Lung (tissue), 12 donors: ENCODE measurements around the gene DNAH14. TPM values are rescaled to one million over a fixed set of nuclear protein-coding genes. Genes with fewer than 3 reads are reported as not detected.
"Not testable (repeated sequence)": the region's sequence is repeated elsewhere in the genome, so short reads cannot be mapped to it uniquely, and the experiment has no call there.

Experiments
- ATAC-seq: fragments of 200-7000 bp; cut with Tn5 transposase; one replicate; pipeline ENCODE4 v1.9.1; 2020; ENCODE audit warnings: moderate number of reproducible peaks; ENCODE audit not compliant: insufficient read depth, low FRiP score
- DNase-seq, 3 donors: peaks; one replicate each; pipeline ENCODE4 v3.0.0-alpha.2; 2013 to 2017
- H3K27ac ChIP-seq, 2 donors: one replicate each; pipeline ENCODE4 v1.5.1; 2013; ENCODE audit warnings: mild to moderate bottlenecking in 2 of 2, moderate library complexity in 2 of 2, control low read depth in 1 of 2, inconsistent platforms in 1 of 2, low read depth in 1 of 2, low read length in 1 of 2
- H3K27me3 ChIP-seq, 3 donors: one replicate each; pipeline ENCODE4 v1.5.1; 2013; ENCODE audit warnings: low read length in 2 of 3; ENCODE audit not compliant: control insufficient read depth in 3 of 3, insufficient read depth in 3 of 3
- H3K36me3 ChIP-seq, 4 donors: one replicate each; pipeline ENCODE4 v1.5.1; 2013; ENCODE audit warnings: low read length in 4 of 4, mild to moderate bottlenecking in 1 of 4, moderate library complexity in 1 of 4; ENCODE audit not compliant: control insufficient read depth in 4 of 4, insufficient read depth in 4 of 4
- H3K4me1 ChIP-seq, 5 donors: one replicate each; pipeline ENCODE4 v1.5.1; 2013; ENCODE audit warnings: low read length in 5 of 5, mild to moderate bottlenecking in 2 of 5, moderate library complexity in 1 of 5; ENCODE audit not compliant: control insufficient read depth in 5 of 5, insufficient read depth in 5 of 5
- H3K4me3 ChIP-seq: one replicate; pipeline ENCODE4 v1.5.1; 2013; ENCODE audit warnings: mild to moderate bottlenecking, control low read depth, moderate library complexity
- H3K9ac ChIP-seq, 2 donors: one replicate each; pipeline ENCODE4 v1.5.1; 2013; ENCODE audit warnings: low read length in 2 of 2, control low read depth in 1 of 2; ENCODE audit not compliant: insufficient read depth in 1 of 2
- H3K9me3 ChIP-seq, 4 donors: one replicate each; pipeline ENCODE4 v1.5.1; 2013; ENCODE audit warnings: low read length in 3 of 4, mild to moderate bottlenecking in 1 of 4, moderate library complexity in 1 of 4; ENCODE audit not compliant: control insufficient read depth in 4 of 4, insufficient read depth in 3 of 4
- CTCF ChIP-seq: IDR thresholded peaks from 2 replicates; pipeline ENCODE4 v1.5.1; 2012; ENCODE audit warnings: mild to moderate bottlenecking; ENCODE audit errors: control extremely low read depth, extremely low read depth
- WGBS, 2 donors: extraction: QIAGEN DNeasy Blood & Tissue Kit; methylation state at CpG; one replicate each; pipeline ENCODE4 v1.1.7; 2013; 5-methylcytosine and 5-hydroxymethylcytosine counted together
- polyA plus RNA-seq, 2 donors: library from polyadenylated mRNA; stranded (reverse); fragments of 200-250 nt; gene quantifications; one replicate each; pipeline ENCODE4 v1.2.1, GENCODE V29; 2013
- total RNA-seq, 2 donors: library from RNA; depleted of rRNA in 1 of 2; stranded (reverse); fragments of >200 nt in 1 of 2; gene quantifications; one replicate each; pipeline ENCODE4 v1.2.1, GENCODE V29; 2014 to 2021
- donor health status: control.
- donor health status: control.
- donor health status: Bipolar disorder and iron deficiency.
- donor health status: healthy.
- donor health status: DM: yes; HTN: yes; CAD: no.

DNAH14 gene
- total and polyA plus RNA-seq, 4 donors, result 3.0 to 61.3 (median 7.9) TPM

- H3K4me3 ChIP-seq, result no peak overlapping the region
- no peaks in the 10 kb centered on the region for H3K9me3 ChIP-seq
- DNase-seq (no peak), ATAC-seq (no peak)
- WGBS, 2 donors, result 94 to 95% methylated on average over 6 of the region's 6 CpGs
- TF ChIP-seq CTCF, result no peak
- H3K9ac ChIP-seq, result no peak overlapping the region
- H3K36me3 ChIP-seq, result no peaks in the 10 kb centered on the region
- no peak overlapping the region for H3K27ac ChIP-seq
- H3K27me3 ChIP-seq, result no peaks in the 10 kb centered on the region
- H3K4me1 ChIP-seq, result no peaks in the 10 kb centered on the region
These were observed 58.6 kb downstream of the DNAH14 start for GRCh38 chr1:224988042-224988441.

GRCh38 chr1:224989615-224990014 is 60.1 kb downstream of the DNAH14 start:
- Histone ChIP-seq H3K9ac (no peak overlapping the region), H3K4me1 (no peaks in the 10 kb centered on the region), H3K9me3 (no peaks in the 10 kb centered on the region), H3K27ac (no peak overlapping the region), H3K36me3 (no peaks in the 10 kb centered on the region), H3K4me3 (no peak overlapping the region), H3K27me3 (no peaks in the 10 kb centered on the region)
- ATAC-seq (no peak), DNase-seq (no peak)
- 66 to 79% methylated on average over 1 of the region's 1 CpG for WGBS, 2 donors
- TF ChIP-seq CTCF, result no peak

- not testable (repeated sequence) for DNase-seq, ATAC-seq, H3K9ac ChIP-seq, H3K27me3 ChIP-seq, H3K4me3 ChIP-seq, H3K4me1 ChIP-seq, H3K27ac ChIP-seq, H3K9me3 ChIP-seq, H3K36me3 ChIP-seq
- 96 to 99% methylated on average over 5 of the region's 5 CpGs for WGBS, 2 donors
These were observed 62.1 kb downstream of the DNAH14 start for GRCh38 chr1:224991550-224991949.

GRCh38 chr1:224995602-224996001 is 66.1 kb downstream of the DNAH14 start:
- no peak for DNase-seq
- Histone ChIP-seq H3K4me1 (no peaks in the 10 kb centered on the region), H3K4me3 (no peak overlapping the region), H3K9ac (no peak overlapping the region), H3K9me3 (peaks cover 0 to 8% (median 4%) of the 10 kb centered on the region in 4 donors), H3K36me3 (no peaks in the 10 kb centered on the region), H3K27ac (no peak overlapping the region), H3K27me3 (no peaks in the 10 kb centered on the region)
- ATAC-seq, result no peak
- 88 to 100% methylated on average over 1 of the region's 1 CpG for WGBS, 2 donors
- no peak for TF ChIP-seq CTCF
